Caco-2 (cell line): ENCODE results near the gene TCERG1L. TPM values are rescaled to one million over a fixed set of nuclear protein-coding genes. Genes with fewer than 3 reads are reported as not detected.

Source experiments
- BruUV-seq: library from RNA; stranded (reverse); fragments of 400-500 nt; replicated peaks from 2 replicates; lab custom pipeline; 2021; lab: Mats Ljungman, UMichigan
- CTCF ChIA-PET: fragments of 300-600 bp; sonication (Branson Sonifier 250); formaldehyde crosslinking; loops from one replicate; lab custom pipeline; 2022; ENCODE audit warnings: antibody characterized with exemption; lab: Charles Lee
- POLR2A ChIA-PET: fragments of 300-600 bp; sonication (Branson Sonifier 250); formaldehyde crosslinking; loops from one replicate; lab custom pipeline; 2022; ENCODE audit warnings: antibody characterized with exemption; lab: Charles Lee
- DNase-seq, 2 experiments: peaks; one replicate each; pipeline versions ENCODE4 v3.0.0 to v3.0.0-alpha.2; 2020 to 2022
- H3K27me3 ChIP-seq: replicated peaks from 2 replicates; pipeline ENCODE4 v1.6.0; 2011; ENCODE audit warnings: low read length; ENCODE audit not compliant: control insufficient read depth, insufficient read depth
- H3K36me3 ChIP-seq: 2 replicates; pipeline ENCODE4 v1.5.1; 2011; ENCODE audit warnings: low read length; ENCODE audit not compliant: control insufficient read depth, insufficient read depth
- H3K4me1 ChIP-seq: fragments of 250-450 bp; sonication (Bioruptor Pico); 2 replicates; pipeline ENCODE4 v1.5.1; 2020; ENCODE audit warnings: mild to moderate bottlenecking
- H3K4me3 ChIP-seq: 2 replicates; pipeline ENCODE4 v1.5.1; 2011; ENCODE audit warnings: low read depth, mild to moderate bottlenecking, control low read depth, low read length
- H3K9me3 ChIP-seq: fragments of 250-450 bp; sonication (Bioruptor Pico); 2 replicates; pipeline ENCODE4 v1.5.1; 2020; ENCODE audit warnings: mild to moderate bottlenecking, moderate library complexity
- H3K27ac Mint-ChIP-seq: one replicate; pipeline ENCODE4 v1.8.0; 2022; ENCODE audit warnings: mixed read lengths; ENCODE audit not compliant: unreplicated experiment
- H3K27me3 Mint-ChIP-seq: one replicate; pipeline ENCODE4 v1.8.0; 2022; ENCODE audit warnings: mixed read lengths; ENCODE audit not compliant: insufficient read depth, unreplicated experiment
- H3K36me3 Mint-ChIP-seq: one replicate; pipeline ENCODE4 v1.8.0; 2022; ENCODE audit warnings: mild to moderate bottlenecking, mixed read lengths; ENCODE audit not compliant: insufficient read depth, unreplicated experiment
- H3K4me1 Mint-ChIP-seq: one replicate; pipeline ENCODE4 v1.8.0; 2022; ENCODE audit warnings: low read depth, mixed read lengths; ENCODE audit not compliant: unreplicated experiment
- H3K4me3 Mint-ChIP-seq: one replicate; pipeline ENCODE4 v1.8.0; 2022; ENCODE audit warnings: mild to moderate bottlenecking, moderate library complexity, mixed read lengths; ENCODE audit not compliant: unreplicated experiment
- H3K9me3 Mint-ChIP-seq: one replicate; pipeline ENCODE4 v1.8.0; 2022; ENCODE audit warnings: mixed read lengths; ENCODE audit not compliant: unreplicated experiment
- intact Hi-C: fragments of 100-400 bp; cut with micrococcal nuclease; formaldehyde crosslinking; loops from one replicate; pipeline ENCODE4 v1.10.0; 2022; ENCODE audit not compliant: unreplicated experiment
- total RNA-seq: library from RNA; stranded (reverse); gene quantifications from 2 replicates; pipeline ENCODE4 v1.2.3, GENCODE V29; 2022
- TF ChIP-seq, protein P1 (sequence below), 2 experiments: fragments of 200-600 bp in 1 of 2; IDR thresholded peaks; 1 replicate in 1 of 2; 2 replicates in 1 of 2; pipeline versions ENCODE4 v1.5.1 to v1.8.0; 2011 to 2022; ENCODE audit warnings: antibody characterized with exemption in 1 of 2, control low read depth in 1 of 2, inconsistent platforms in 1 of 2, low read depth in 1 of 2, low read length in 1 of 2, mild to moderate bottlenecking in 1 of 2, moderate library complexity in 1 of 2; ENCODE audit not compliant: insufficient read depth in 1 of 2, severe bottlenecking in 1 of 2, unreplicated experiment in 1 of 2

The TCERG1L gene
- total RNA-seq, 1 experiment from 2014 or later = not detected

DNA sequence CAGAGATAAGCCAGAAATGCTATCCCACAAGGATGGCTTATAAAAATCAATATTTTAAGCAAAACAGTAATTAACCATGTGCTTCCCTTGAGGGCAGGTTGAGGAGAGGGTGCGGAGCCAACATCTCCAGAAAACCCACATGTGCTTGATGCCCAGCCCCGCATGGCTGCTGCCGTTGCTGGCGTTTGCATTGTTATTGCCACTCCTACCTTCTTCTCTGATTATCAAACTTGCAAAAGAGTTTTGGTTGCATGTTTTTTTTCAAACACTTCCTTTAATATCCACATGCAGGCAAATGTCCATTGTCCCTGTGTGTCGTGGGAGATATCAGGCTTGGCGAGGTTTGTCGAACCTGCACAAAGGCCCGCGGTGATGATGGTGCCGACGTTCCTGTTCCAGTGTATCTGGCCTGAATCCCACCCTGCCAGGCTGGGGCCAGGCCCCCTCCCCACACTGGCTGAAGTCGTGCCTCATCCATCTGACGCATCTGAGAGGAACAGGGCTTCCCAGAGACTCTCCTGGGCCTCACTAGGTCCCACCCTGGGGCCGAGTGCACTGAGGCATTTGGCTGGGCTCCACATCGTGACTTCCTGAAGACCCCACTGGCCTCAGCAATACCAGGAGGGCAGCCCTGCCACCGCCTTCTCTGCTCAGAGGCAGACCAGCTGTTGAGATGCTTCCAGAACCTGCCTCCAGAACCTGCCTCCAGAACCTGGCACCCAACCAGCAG lies 40.9 kb downstream of the TCERG1L start:
- no peaks in the 10 kb centered on the region for H3K9me3 ChIP-seq
- Mint-ChIP-seq H3K4me3 (no peak overlapping the region), H3K27me3 (peaks cover 12% of the 10 kb centered on the region), H3K36me3 (no peaks in the 10 kb centered on the region), H3K27ac (no peak overlapping the region), H3K9me3 (peaks cover 13% of the 10 kb centered on the region), H3K4me1 (no peaks in the 10 kb centered on the region)
- no peak for DNase-seq
- no peaks in the 10 kb centered on the region for H3K36me3 ChIP-seq
- intact Hi-C loops = no loop called here
- H3K4me1 ChIP-seq = no peaks in the 10 kb centered on the region
- no TSS peak for BruUV-seq
- ChIA-PET POLR2A (no interaction called here), CTCF (no interaction called here)
- H3K27me3 ChIP-seq = no peaks in the 10 kb centered on the region
- TF ChIP-seq, protein P1, sequence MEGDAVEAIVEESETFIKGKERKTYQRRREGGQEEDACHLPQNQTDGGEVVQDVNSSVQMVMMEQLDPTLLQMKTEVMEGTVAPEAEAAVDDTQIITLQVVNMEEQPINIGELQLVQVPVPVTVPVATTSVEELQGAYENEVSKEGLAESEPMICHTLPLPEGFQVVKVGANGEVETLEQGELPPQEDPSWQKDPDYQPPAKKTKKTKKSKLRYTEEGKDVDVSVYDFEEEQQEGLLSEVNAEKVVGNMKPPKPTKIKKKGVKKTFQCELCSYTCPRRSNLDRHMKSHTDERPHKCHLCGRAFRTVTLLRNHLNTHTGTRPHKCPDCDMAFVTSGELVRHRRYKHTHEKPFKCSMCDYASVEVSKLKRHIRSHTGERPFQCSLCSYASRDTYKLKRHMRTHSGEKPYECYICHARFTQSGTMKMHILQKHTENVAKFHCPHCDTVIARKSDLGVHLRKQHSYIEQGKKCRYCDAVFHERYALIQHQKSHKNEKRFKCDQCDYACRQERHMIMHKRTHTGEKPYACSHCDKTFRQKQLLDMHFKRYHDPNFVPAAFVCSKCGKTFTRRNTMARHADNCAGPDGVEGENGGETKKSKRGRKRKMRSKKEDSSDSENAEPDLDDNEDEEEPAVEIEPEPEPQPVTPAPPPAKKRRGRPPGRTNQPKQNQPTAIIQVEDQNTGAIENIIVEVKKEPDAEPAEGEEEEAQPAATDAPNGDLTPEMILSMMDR (IDR thresholded peaks at IDR 0.05; ENCODE audit: insufficient read depth in 1 of 2, low read depth in 1 of 2, low read length in 1 of 2, severe bottlenecking in 1 of 2, unreplicated experiment in 1 of 2) = no peak
- H3K4me3 ChIP-seq = no peak overlapping the region

DNA sequence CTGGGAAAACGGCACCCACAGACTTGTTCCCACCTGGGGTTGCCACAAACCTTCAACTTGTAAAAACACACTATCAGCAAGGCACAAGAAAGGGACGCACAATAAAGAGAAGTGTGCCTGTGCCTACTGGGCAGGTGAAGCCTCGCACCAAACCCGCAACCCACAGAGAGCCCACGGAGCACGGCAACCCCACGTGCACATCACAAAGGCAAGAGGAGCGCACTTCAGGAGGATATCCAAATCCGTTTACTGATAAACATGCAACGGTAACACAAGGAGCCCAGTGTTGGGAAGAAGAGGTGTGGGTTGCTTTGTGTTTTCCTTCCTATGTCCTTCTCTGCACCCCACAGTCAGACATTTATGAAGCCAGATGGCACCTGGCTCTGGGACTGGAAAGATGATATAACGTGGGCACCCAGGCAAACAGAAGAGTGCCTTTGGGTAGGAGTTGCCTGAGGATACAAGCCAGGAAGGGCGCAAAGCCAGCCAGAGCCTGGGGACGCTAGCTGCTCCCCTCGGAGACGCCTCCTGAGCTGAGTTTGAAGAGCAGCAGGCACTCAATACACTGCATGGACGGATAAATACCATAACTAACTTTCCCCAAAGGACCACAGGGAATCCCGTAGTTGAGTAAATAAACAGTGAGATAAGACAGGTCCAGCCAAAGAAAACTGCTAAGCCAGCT lies 41.6 kb downstream of the TCERG1L start:
- H3K27ac Mint-ChIP-seq = no peak overlapping the region
- Histone ChIP-seq H3K9me3 (no peaks in the 10 kb centered on the region), H3K36me3 (no peaks in the 10 kb centered on the region), H3K4me3 (no peak overlapping the region), H3K27me3 (no peaks in the 10 kb centered on the region), H3K4me1 (no peaks in the 10 kb centered on the region)
- intact Hi-C loops = no loop called here
- ChIA-PET CTCF (no interaction called here), POLR2A (no interaction called here)
- H3K27me3 Mint-ChIP-seq = peaks cover 12% of the 10 kb centered on the region
- no TSS peak for BruUV-seq
- H3K4me3 Mint-ChIP-seq = no peak overlapping the region
- DNase-seq = no peak
- peaks cover 13% of the 10 kb centered on the region for H3K9me3 Mint-ChIP-seq
- H3K4me1 Mint-ChIP-seq = no peaks in the 10 kb centered on the region
- TF ChIP-seq, protein P1 (IDR thresholded peaks at IDR 0.05; ENCODE audit: insufficient read depth in 1 of 2, low read depth in 1 of 2, low read length in 1 of 2, severe bottlenecking in 1 of 2, unreplicated experiment in 1 of 2) = no peak
- H3K36me3 Mint-ChIP-seq = no peaks in the 10 kb centered on the region

DNA sequence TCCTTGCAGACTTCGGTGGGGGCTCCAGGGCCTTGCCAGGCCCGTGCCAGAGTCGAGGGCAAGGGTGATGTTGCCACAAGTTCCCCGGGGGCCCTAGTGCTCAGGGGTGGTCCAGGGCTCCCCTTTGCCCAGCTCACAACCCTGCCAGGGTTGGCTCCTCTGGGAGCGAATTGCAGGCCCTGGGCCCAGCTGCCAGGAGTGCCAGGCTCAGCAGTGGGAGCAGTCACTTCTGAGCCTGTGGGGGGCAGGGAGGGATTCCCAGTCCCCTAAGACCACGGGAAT lies 43.8 kb downstream of the TCERG1L start:
- POLR2A ChIA-PET = no interaction called here
- Mint-ChIP-seq H3K4me1 (no peaks in the 10 kb centered on the region), H3K27ac (no peak overlapping the region), H3K36me3 (no peaks in the 10 kb centered on the region), H3K4me3 (no peak overlapping the region), H3K27me3 (peaks cover 17% of the 10 kb centered on the region), H3K9me3 (peaks cover 13% of the 10 kb centered on the region)
- H3K36me3 ChIP-seq = no peaks in the 10 kb centered on the region
- no TSS peak for BruUV-seq
- H3K9me3 ChIP-seq = no peaks in the 10 kb centered on the region
- TF ChIP-seq, protein P1 (IDR thresholded peaks at IDR 0.05; ENCODE audit: insufficient read depth in 1 of 2, low read depth in 1 of 2, low read length in 1 of 2, severe bottlenecking in 1 of 2, unreplicated experiment in 1 of 2) = no peak
- DNase-seq = no peak
- intact Hi-C loops = no loop called here
- H3K4me1 ChIP-seq = no peaks in the 10 kb centered on the region
- CTCF ChIA-PET = no interaction called here
- H3K4me3 ChIP-seq = no peak overlapping the region
- H3K27me3 ChIP-seq = no peaks in the 10 kb centered on the region
